Measurements from ENCODE around the gene CCDC110.

DNA sequence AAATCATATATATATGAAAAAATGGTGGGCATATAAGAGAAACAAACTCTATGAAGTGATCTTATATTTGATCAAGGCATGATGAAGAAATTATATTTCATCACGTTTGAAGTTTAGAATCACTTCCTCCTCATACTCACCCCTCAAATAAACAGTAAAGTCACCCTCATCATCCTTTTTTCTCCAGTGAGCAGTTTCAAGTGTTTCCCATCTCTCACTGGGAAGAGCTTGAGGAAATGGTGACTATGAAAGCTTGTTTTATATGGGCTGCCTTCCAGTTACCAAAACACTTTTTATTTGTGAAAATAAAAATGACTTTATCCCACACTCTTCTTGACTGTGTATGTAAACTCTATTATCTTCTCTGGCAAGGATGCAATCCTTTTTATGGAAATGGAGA is 47.0 kb upstream of the CCDC110 start:
- TF ChIP-seq, protein P1, sequence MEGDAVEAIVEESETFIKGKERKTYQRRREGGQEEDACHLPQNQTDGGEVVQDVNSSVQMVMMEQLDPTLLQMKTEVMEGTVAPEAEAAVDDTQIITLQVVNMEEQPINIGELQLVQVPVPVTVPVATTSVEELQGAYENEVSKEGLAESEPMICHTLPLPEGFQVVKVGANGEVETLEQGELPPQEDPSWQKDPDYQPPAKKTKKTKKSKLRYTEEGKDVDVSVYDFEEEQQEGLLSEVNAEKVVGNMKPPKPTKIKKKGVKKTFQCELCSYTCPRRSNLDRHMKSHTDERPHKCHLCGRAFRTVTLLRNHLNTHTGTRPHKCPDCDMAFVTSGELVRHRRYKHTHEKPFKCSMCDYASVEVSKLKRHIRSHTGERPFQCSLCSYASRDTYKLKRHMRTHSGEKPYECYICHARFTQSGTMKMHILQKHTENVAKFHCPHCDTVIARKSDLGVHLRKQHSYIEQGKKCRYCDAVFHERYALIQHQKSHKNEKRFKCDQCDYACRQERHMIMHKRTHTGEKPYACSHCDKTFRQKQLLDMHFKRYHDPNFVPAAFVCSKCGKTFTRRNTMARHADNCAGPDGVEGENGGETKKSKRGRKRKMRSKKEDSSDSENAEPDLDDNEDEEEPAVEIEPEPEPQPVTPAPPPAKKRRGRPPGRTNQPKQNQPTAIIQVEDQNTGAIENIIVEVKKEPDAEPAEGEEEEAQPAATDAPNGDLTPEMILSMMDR (IDR thresholded peaks at IDR 0.05; ENCODE audit: poor library complexity, severe bottlenecking): no peak
- TF ChIP-seq SMC3 (conservative IDR thresholded peaks at IDR 0.05; ENCODE audit: poor library complexity) (no peak), EP300 (conservative IDR thresholded peaks at IDR 0.05; ENCODE audit: poor library complexity, severe bottlenecking) (no peak), EZH2 (IDR thresholded peaks at IDR 0.05; ENCODE audit: borderline replicate concordance, insufficient read depth, low read length, poor library complexity, severe bottlenecking) (no peak), RAD21 (conservative IDR thresholded peaks at IDR 0.05) (no peak), TAF1 (IDR thresholded peaks at IDR 0.05; ENCODE audit: low read depth) (no peak), POLR2AphosphoS5 (IDR thresholded peaks at IDR 0.05) (no peak), REST (IDR thresholded peaks at IDR 0.05; ENCODE audit: borderline replicate concordance) (no peak), MXI1 (conservative IDR thresholded peaks at IDR 0.05; ENCODE audit: poor library complexity, severe bottlenecking) (no peak)
